ENCODE results near the gene DISP3.

Gene DISP3

DNA sequence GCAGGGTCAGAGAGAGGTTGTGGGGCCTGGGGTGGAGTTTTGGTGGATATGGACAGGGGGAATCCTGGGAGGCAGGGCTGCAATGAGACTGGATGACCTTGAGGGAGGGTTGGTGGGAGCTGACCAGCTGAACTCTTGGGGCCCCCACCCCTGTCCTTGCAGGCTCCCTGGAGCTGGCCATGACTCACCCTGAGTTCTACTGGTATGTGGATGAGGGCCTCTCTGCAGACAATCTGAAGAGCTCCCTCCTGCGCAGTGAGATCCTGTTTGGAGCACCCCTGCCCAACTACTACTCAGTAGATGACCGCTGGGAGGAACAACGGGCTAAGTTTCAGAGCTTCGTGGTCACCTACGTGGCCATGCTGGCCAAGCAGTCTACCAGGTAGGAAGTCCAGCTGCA is 23.6 kb downstream of the DISP3 start:
- no peak for TF ChIP-seq POLR2A (IDR thresholded peaks at IDR 0.05; ENCODE audit: low read depth, low read length)
- no peak for DNase-seq (ENCODE audit: insufficient read length, low spot score)
- no peak for FAIRE-seq

DNA sequence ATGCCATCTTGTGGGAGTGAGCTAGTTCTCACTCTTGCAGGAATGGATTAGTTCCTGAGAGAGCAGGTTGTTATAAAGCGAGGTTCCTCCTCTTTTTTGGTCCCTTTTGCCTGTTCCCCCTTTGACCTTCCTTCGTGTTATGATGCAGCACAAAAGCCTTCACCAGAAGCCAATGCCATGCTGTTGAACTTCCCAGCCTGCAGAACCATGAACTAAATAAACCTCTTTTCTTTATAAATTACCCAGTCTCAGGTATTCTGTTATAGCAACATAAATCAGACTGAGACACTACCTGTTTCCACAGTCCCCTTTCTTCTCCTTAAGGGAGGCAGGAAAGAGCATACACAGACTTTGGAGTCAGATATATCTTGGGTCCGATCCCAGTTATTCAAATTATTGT is 25.6 kb downstream of the DISP3 start:
- no peak for DNase-seq (ENCODE audit: insufficient read length, low spot score)
- no peak for FAIRE-seq
- no peak for TF ChIP-seq POLR2A (IDR thresholded peaks at IDR 0.05; ENCODE audit: low read depth, low read length)

DNA sequence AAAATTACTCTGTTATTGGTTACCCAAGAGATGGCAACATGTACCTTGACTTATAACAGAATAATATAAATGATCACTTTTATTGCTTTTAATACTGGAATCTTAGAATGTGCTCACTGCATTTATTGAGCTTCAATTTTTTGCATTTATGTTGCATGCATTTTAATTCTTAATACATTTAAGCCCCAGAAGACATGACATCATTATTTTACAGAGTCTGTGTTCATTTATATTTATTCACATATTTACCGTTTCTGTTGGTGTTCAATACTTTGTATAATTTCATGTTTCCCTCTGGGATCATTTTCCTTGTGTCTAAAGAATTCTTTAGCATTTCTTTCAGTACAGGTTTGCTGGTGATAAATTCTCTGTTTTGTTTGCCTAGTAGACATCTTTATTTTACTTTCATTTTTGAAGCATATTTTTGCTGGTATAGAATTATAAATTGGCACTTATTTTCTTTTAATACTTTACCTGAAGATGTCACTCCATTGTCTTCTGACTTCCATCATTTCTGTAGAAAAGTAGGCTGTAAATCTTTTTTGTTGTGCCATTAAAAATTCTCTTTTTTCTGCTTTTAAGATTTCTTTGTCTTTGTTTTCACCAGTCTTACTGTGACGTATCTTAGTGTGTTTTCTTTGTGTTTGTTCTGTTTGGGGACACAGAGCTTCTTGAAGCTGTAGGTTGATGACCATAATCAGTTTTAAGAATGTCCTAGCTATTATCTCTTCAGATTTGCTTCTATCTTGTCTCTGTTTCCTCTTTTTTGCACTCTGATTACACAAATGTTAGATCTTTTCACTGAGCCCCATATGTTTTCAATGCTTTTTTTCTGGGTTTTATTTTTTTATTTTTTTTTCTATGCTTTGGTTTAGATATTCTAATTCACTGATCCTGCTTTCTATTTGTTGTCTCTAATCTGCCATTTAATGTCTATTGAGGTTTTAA is 26.9 kb downstream of the DISP3 start:
- TF ChIP-seq POLR2A (IDR thresholded peaks at IDR 0.05; ENCODE audit: low read depth, low read length) = no peak
- FAIRE-seq = no peak

DNA sequence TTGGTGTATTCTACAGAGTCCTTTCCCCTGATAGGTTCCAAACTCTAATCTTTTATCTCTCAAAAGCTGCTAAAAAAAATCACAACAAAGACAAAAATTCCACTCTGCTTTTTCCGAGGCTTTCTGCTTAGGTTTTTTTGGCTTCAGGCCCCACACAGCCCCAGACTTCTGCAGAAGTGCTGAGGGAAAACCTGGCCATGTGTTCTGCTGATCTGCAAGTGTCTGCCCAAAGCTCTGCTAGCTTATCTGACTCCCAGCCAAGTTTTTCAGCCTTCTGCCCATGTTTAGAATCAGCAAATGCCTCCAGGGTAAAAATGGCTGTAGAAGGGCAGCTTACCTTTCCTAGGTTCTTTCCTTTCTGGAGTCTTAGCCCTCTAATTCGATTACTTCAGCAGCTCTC is 28.4 kb downstream of the DISP3 start:
- no peak for TF ChIP-seq POLR2A (IDR thresholded peaks at IDR 0.05; ENCODE audit: low read depth, low read length)
- FAIRE-seq (no peak), DNase-seq (ENCODE audit: insufficient read length, low spot score) (no peak)

More for the DNA sequence above, 26.9 kb downstream of the DISP3 start:
- no peak for DNase-seq (ENCODE audit: insufficient read length, low spot score)

DNA sequence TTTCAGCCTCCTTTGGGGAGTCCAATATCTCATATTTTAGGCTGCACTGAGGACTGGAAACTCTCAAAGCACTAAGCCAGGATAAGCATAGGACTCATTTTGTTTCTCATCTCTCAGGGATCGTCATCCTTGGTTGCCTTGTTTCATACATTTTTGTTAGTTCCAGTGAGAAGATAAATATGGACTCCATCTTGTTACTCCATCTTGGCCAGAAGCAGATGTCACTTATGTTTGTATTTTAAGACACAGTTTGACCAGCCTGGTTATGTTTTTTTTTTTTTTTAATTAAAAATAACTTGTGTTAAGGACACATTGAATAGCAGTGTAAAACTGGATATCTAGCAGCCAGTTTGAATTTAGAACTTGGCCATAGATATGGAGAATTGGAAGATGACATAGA is 34.7 kb downstream of the DISP3 start:
- no peak for TF ChIP-seq POLR2A (IDR thresholded peaks at IDR 0.05; ENCODE audit: low read depth, low read length)
- no peak for FAIRE-seq

DNA sequence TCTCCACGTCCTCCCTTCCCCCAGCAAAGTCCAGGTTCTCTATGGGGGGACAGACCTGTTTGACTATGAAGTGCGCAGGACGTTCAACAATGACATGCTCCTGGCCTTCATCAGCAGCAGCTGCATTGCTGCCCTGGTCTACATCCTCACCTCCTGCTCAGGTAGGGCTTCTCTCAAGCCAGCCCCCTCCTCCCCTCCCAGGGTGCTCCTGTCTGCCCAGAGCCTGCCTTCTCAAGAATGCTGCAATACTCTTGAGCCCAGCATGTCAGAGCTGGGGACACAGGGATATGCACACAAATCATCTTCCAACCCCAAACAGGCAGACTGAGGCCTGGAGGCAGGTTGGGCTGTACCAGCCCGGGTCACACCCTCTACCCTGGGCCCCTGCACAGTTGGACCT is 35.4 kb downstream of the DISP3 start:
- DNase-seq (ENCODE audit: insufficient read length, low spot score) (no peak), FAIRE-seq (no peak)
- no peak for TF ChIP-seq POLR2A (IDR thresholded peaks at IDR 0.05; ENCODE audit: low read depth, low read length)

More for the DNA sequence above, 34.7 kb downstream of the DISP3 start:
- no peak for DNase-seq (ENCODE audit: insufficient read length, low spot score)

DNA sequence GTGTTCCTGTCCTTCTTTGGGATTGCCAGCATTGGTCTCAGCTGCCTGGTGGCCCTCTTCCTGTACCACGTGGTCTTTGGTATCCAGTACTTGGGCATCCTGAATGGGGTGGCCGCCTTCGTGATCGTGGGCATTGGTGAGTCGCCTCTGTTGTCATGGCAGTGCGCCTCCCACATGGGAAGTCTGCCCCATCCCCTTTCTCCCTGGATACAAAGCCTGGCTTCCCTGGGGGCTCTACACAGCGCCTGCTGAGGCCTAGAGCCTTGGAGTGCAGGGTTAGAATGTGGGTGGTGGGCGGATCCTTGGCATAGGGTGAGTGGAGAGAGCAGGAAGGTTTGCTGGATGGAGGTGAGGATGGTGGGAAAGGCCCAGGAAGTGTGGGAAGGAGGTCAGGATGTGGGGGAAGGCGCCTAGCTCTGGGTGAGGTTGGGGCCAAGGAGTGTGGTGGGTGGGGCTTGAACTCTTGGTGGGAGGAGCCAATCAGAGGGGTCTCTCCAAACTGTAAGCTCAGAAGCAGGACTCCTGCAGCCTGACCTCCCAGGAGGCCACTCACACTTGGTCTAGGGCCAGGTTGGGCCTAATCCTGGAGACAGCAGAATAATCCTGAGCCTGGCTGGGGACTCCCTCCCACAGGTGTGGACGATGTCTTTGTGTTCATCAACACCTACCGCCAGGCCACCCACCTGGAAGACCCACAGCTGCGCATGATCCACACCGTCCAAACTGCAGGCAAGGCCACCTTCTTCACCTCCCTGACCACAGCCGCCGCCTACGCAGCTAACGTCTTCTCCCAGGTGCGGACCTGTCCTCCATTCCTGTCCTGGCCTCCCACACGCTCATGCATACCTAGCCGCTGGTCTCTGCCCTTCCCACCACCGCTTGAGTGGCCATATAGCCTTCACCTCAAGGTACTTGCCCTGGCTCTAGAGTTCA is 36.7 kb downstream of the DISP3 start:
- no peak for TF ChIP-seq POLR2A (IDR thresholded peaks at IDR 0.05; ENCODE audit: low read depth, low read length)
- DNase-seq (ENCODE audit: insufficient read length, low spot score) (no peak), FAIRE-seq (no peak)

DNA sequence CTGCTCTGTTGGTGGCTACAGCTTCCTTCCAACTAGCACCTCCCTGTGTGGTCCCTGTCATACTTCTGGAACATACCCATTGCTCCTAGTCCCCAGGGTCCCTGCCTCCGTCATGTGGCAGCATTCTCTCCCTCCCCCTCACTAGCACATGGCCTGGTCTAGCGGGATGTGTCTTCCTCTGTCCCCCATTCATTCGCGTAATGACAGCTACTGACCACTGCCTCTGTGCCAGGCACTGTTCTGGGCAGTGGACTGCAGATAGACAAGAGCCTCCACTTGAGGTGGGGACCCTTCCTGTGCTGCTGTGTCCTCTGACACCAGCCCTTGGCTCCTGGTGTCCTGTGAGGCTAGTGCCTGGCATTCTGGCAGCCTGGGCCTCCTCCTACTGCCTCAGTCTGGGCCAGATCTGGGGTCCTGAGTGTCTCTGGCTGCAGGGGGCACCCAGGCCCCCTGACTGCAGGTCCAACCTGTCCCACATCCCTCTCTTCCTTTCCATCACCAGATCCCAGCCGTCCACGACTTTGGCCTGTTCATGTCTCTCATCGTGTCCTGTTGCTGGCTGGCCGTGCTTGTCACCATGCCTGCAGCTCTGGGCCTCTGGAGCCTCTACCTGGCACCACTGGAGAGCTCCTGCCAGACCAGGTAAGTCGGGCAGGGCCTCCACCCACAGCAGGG is 38.1 kb downstream of the DISP3 start:
- no peak for FAIRE-seq
- DNase-seq (ENCODE audit: insufficient read length, low spot score) = no peak
- TF ChIP-seq POLR2A (IDR thresholded peaks at IDR 0.05; ENCODE audit: low read depth, low read length) = no peak

DNA sequence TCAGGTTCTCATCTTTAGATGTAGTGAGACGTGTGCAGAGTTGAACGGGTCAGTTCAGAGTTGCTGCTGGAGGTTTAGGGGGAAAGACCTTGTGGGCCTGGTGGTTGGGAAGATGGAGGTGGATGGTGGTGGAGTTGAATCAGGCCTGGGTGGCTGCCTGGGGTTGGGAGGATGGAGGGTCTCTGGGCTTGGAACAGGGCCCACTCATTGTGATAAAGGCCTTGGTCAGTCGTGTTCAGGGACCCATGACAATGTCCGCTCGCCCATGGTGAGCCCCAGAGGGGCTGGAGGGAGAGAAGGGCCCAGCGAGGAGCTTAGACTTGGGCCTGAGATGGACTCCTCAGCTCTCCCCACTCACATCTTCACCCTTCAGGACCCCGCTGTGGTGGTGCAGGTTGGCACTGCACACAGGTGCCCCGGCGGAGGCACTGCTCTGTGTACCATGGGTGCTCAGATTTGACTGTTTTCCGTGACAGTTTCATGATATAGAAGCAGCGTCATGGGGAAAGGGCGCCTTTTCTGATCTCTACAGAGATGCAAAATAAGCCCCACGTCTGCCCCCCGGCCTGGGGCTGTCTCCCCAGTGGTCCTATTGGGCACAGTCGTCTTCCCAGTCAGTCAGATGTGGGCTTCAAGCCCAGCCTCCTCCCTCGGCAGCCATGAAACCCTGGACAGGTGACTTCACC is 39.2 kb downstream of the DISP3 start:
- TF ChIP-seq POLR2A (IDR thresholded peaks at IDR 0.05; ENCODE audit: low read depth, low read length) = no peak
- DNase-seq (ENCODE audit: insufficient read length, low spot score) (no peak), FAIRE-seq (no peak)

DNA sequence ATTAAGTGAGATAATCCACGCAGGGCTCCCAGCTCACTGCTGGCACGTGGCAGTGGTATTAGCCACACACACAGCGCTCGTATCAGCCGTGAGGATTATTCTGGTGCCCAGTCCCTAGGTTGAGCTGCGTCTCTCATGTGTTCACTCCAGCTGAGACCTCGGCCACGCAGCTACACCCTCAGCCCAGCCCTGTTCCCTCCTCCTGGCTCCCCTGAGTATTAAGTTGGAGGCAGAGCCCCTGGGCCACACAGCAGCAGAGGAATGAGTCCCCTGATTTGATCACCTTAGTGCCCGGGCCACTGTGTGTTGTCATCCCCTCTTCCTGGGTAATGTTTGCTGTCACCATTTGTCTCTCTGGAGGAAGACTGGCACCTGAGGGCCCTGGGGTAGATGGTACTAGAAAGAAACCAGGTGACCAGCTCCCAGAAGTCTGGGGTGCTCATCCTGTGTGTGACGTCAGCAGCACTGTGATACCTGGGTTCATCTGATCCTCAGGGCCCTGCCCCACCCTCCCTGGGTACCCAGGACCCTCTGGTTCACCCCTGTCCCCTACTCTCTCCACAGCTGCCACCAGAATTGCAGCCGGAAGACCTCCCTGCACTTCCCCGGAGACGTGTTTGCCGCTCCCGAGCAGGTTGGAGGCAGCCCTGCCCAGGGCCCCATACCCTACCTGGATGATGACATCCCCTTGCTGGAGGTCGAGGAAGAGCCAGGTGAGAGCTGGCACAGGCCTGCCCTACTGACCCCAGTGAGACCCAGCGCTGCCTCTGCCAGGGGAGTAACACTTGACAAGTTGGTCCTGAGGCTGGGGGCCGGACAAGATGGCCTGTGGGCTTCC is 40.1 kb downstream of the DISP3 start:
- TF ChIP-seq POLR2A (IDR thresholded peaks at IDR 0.05; ENCODE audit: low read depth, low read length) = no peak
- FAIRE-seq (no peak), DNase-seq (ENCODE audit: insufficient read length, low spot score) (no peak)

DNA sequence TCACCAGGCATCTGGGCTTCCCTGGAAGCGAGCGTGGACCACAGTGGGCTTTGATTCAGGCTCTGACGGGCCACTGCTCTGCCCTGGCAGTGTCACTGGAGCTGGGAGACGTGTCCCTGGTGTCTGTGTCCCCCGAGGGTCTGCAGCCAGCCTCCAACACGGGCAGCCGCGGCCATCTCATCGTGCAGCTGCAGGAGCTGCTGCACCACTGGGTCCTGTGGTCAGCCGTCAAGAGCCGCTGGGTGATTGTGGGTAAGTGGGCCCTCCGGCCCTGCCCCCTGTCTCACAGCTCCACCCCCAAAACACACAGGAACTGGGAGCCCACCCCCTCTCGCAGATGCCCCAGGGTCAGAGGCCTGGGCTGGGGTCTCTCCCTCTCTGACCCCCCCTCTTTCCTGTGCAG is 40.7 kb downstream of the DISP3 start:
- FAIRE-seq (no peak), DNase-seq (ENCODE audit: insufficient read length, low spot score) (no peak)
- TF ChIP-seq POLR2A (IDR thresholded peaks at IDR 0.05; ENCODE audit: low read depth, low read length) = no peak

DNA sequence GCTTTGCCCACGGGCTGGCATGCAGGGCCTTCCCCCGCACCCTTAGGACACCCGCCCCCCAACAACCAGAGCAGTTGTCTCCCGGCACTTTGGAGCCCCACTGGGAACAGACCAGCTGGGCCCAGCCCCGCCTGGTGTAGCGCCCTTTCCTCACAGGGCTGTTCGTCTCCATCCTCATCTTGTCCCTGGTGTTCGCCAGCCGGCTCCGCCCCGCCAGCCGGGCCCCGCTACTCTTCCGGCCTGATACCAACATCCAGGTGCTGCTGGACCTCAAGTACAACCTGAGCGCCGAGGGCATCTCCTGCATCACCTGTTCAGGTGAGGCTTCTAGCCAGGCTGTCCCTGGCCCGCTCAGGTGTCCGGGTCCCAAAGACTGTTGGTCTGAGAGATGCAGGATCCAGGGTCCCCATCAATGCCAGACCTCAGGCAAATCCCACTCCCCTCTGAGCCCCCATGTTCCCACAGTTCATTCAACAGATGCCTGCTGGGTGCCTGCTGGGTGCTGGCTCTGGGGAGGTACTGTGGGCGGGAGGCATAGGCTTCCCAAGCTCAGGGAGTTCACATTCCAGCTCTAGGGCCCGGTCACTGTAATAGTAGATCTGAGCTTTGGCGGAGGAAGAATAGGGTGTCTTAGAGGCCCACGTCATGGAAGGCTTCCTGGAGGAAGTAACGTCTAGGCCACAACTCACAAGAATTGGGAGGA is 41.7 kb downstream of the DISP3 start:
- DNase-seq (ENCODE audit: insufficient read length, low spot score) = no peak
- TF ChIP-seq POLR2A (IDR thresholded peaks at IDR 0.05; ENCODE audit: low read depth, low read length) = no peak
- no peak for FAIRE-seq

Data from H54 (cell line).